ENCODE results near the gene NPIPA5. TPM values are rescaled to one million over a fixed set of nuclear protein-coding genes. Genes with fewer than 3 reads are reported as not detected.

The NPIPA5 gene
- 1.9 to 5.4 TPM (median 2.7 TPM) in 4 of 5 replicates, not detected in the other for total RNA-seq (2022; extraction: Qiagen RNA extraction; ENCODE audit: low read depth)

DNA sequence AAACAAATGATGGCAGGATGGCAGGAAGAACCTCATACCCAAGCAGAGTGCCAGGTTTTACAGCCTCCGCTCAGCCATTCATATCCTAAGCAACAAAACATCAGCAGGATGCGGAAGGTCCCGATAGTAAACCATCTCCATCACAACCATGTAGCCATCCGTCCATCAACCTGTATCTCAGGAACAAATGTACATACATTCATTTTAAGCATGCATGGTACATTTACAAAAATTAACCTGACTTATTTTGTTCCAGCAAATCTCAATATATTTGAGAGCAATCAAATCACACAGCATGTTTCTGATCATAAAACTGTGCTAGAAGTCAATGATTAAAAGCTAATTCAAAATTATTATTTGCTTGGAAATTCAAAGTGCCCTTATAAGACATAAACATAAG, at the start of gene NPIPA5:
TSS of gene NPIPA5 (minus strand) at position 101 of the 400 bp plus-strand sequence. CDS start at position 101, 0 bp downstream.

DNA sequence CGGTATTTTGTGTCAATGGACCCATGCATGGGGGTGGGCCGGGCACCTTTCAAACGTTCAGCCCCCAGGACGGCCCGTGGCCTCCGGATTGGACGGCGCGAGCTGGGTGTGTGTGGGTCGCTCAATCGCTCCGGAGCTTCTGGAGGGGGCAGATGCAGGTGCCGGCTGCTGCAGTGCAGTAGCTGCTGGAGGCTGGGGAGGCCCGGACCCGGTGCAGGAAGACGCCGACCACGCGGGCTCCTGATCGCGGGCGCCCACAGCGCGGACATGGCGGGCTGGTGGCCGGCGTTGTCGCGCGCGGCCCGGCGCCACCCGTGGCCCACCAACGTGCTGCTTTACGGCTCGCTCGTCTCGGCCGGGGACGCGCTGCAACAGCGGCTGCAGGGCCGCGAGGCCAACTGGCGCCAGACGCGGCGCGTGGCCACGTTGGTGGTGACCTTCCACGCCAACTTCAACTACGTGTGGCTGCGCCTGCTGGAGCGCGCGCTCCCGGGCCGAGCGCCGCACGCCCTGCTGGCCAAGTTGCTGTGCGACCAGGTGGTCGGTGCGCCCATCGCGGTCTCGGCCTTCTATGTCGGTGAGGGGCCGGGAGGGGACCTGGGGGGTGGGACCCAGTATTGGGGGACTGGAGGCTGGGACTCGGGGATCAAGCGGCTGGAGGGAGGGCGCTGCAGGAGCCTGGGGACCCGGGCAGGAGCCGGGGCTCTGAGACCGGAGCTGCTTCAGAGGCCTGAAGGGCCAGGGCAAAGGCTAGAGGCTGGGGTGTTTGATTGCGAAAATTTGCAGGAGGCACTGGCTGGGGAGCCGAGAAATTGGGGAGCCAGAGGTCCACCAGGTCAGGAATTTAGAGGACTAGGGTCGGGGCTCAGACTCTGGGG, 17.8 kb upstream of the NPIPA5 start, which contains the start of gene MPV17L:
TSS of gene MPV17L (plus strand) at position 124 of the 878 bp plus-strand sequence. CDS start at position 268, 144 bp downstream.

Other genes with a start within 250 kb of the NPIPA5 start
- 4.1 to 5.9 TPM (median 5.7 TPM) in 5 replicates for gene MPV17L, start 17.5 kb upstream of the NPIPA5 start, total RNA-seq (2022; extraction: Qiagen RNA extraction; ENCODE audit: low read depth)
- 72.6 to 94.4 TPM (median 83.6 TPM) in 5 replicates for gene BMERB1, start 56.3 kb upstream of the NPIPA5 start, total RNA-seq (2022; extraction: Qiagen RNA extraction; ENCODE audit: low read depth)